Testis (tissue), 3 donors: ENCODE measurements around the gene SEMA6D. TPM values are rescaled to one million over a fixed set of nuclear protein-coding genes. Genes with fewer than 3 reads are reported as not detected.

Source experiments
- DNase-seq: peaks from one replicate; pipeline ENCODE4 v3.0.0-alpha.2; 2019
- H3K27ac ChIP-seq, 2 donors: fragments of 200-600 bp; sonication (generic); one replicate each; pipeline ENCODE4 v1.5.1; 2019
- H3K27me3 ChIP-seq: fragments of 200-600 bp; sonication (generic); one replicate; pipeline ENCODE4 v1.5.1; 2019
- H3K36me3 ChIP-seq: fragments of 200-600 bp; sonication (generic); one replicate; pipeline ENCODE4 v1.5.1; 2017; ENCODE audit warnings: low read depth; ENCODE audit errors: missing control alignments
- H3K4me1 ChIP-seq: fragments of 200-600 bp; sonication (generic); one replicate; pipeline ENCODE4 v1.5.1; 2019
- H3K4me3 ChIP-seq, 2 donors: fragments of 200-600 bp; sonication (generic); one replicate each; pipeline ENCODE4 v1.5.1; 2017 to 2019
- H3K9me3 ChIP-seq: fragments of 200-600 bp; sonication (generic); one replicate; pipeline ENCODE4 v1.5.1; 2017
- CTCF ChIP-seq, 3 experiments: fragments of 450-650 bp in 2 of 3; fragments of 200-600 bp in 1 of 3; sonication (generic) in 1 of 3; IDR thresholded peaks; one replicate each; pipeline ENCODE4 v1.5.1; 2016 to 2019; ENCODE audit warnings: antibody characterized with exemption in 3 of 3, mild to moderate bottlenecking in 2 of 3, moderate library complexity in 1 of 3
- POLR2A ChIP-seq: fragments of 450-650 bp; IDR thresholded peaks from one replicate; pipeline ENCODE4 v1.6.1; 2017; ENCODE audit warnings: antibody characterized with exemption, mild to moderate bottlenecking, moderate library complexity
- WGBS, 2 donors: methylation state at CpG; one replicate each; pipeline ENCODE4 v1.1.5; 2018; 5-methylcytosine and 5-hydroxymethylcytosine counted together
- intact Hi-C: fragments of 100-400 bp; cut with DNase I; formaldehyde crosslinking; loops from one replicate; pipeline ENCODE4 v1.15.1; 2023; ENCODE audit warnings: low total_unique reads
- polyA plus RNA-seq: library from polyadenylated mRNA; stranded (reverse); fragments of 350-450 nt; fragmentation: Illumina TruSeq; extraction: RNeasy Lipid Tissue Mini Kit (QIAGEN cat#74804); gene quantifications from one replicate; pipeline ENCODE4 v1.2.3, GENCODE V29; 2014; ENCODE audit warnings: low read depth, low replicate concordance; ENCODE audit not compliant: insufficient read depth
- total RNA-seq, 2 donors: library from RNA; depleted of rRNA; stranded (reverse); fragments of >200 nt; gene quantifications; one replicate each; pipeline ENCODE4 v1.2.3, GENCODE V29; 2016

SEMA6D gene
- total and polyA plus RNA-seq, 3 donors from 2014 or later = 4.0 to 5.6 (median 4.3) TPM

GRCh38 chr15:47728886-47729285, 11.6 kb downstream of the SEMA6D start:
- no peak for DNase-seq
- TF ChIP-seq CTCF (IDR thresholded peaks at IDR 0.05) (no peak), POLR2A (no peak)
- Histone ChIP-seq H3K36me3 (no peaks in the 10 kb centered on the region), H3K27me3 (no peaks in the 10 kb centered on the region), H3K4me3 (no peak overlapping the region), H3K27ac (no peak overlapping the region), H3K4me1 (no peaks in the 10 kb centered on the region), H3K9me3 (no peaks in the 10 kb centered on the region)
- intact Hi-C loops = no loop called here
- WGBS, 2 donors = 86 to 96% methylated on average over 6 of the region's 6 CpGs

- intact Hi-C loops = no loop called here
- Histone ChIP-seq H3K36me3 (no peaks in the 10 kb centered on the region), H3K4me1 (no peaks in the 10 kb centered on the region), H3K27me3 (no peaks in the 10 kb centered on the region), H3K4me3 (no peak overlapping the region), H3K9me3 (no peaks in the 10 kb centered on the region), H3K27ac (no peak overlapping the region)
- no peak for DNase-seq
- TF ChIP-seq CTCF (IDR thresholded peaks at IDR 0.05) (no peak), POLR2A (no peak)
- 79 to 83% methylated on average over 3 of the region's 3 CpGs for WGBS, 2 donors
Observed at GRCh38 chr15:47731230-47731629, 13.9 kb downstream of the SEMA6D start.

- 91 to 100% methylated on average over 1 of the region's 1 CpG for WGBS, 2 donors
- no peaks in the 10 kb centered on the region for H3K36me3 ChIP-seq
- TF ChIP-seq CTCF (IDR thresholded peaks at IDR 0.05) (no peak), POLR2A (no peak)
- H3K27ac ChIP-seq = no peak overlapping the region
- DNase-seq = no peak
- no peaks in the 10 kb centered on the region for H3K9me3 ChIP-seq
- no peaks in the 10 kb centered on the region for H3K4me1 ChIP-seq
- H3K4me3 ChIP-seq = no peak overlapping the region
- intact Hi-C loops = no loop called here
- no peaks in the 10 kb centered on the region for H3K27me3 ChIP-seq
Observed at GRCh38 chr15:47732248-47732647, 14.9 kb downstream of the SEMA6D start.

- intact Hi-C loops = no loop called here
- Histone ChIP-seq H3K4me3 (no peak overlapping the region), H3K9me3 (no peaks in the 10 kb centered on the region), H3K27ac (no peak overlapping the region), H3K36me3 (no peaks in the 10 kb centered on the region), H3K4me1 (no peaks in the 10 kb centered on the region), H3K27me3 (no peaks in the 10 kb centered on the region)
- no peak for TF ChIP-seq CTCF (IDR thresholded peaks at IDR 0.05)
- no peak for TF ChIP-seq POLR2A
- DNase-seq = no peak
- 91 to 92% methylated on average over 2 of the region's 2 CpGs for WGBS, 2 donors
Observed at GRCh38 chr15:47733085-47733484, 15.8 kb downstream of the SEMA6D start.

GRCh38 chr15:47736143-47736786, 19.0 kb downstream of the SEMA6D start:
- intact Hi-C loops = no loop called here
- H3K27ac ChIP-seq = no peak overlapping the region
- no peak for DNase-seq
- no peak for TF ChIP-seq POLR2A
- TF ChIP-seq CTCF (IDR thresholded peaks at IDR 0.05) = no peak
- H3K4me3 ChIP-seq = no peak overlapping the region
- H3K4me1 ChIP-seq = no peaks in the 10 kb centered on the region
- H3K27me3 ChIP-seq = no peaks in the 10 kb centered on the region
- WGBS, 2 donors = 68 to 84% methylated on average over 3 of the region's 3 CpGs
- H3K9me3 ChIP-seq = no peaks in the 10 kb centered on the region
- no peaks in the 10 kb centered on the region for H3K36me3 ChIP-seq
